ENCODE results near the gene TMEM254. TPM values are rescaled to one million over a fixed set of nuclear protein-coding genes. Genes with fewer than 3 reads are reported as not detected.
A peak's percentile ranks its signal among the peaks of the same experiment; 100 is the strongest.
"Not testable (repeated sequence)": the region's sequence is repeated elsewhere in the genome, so short reads cannot be mapped to it uniquely, and the experiment has no call there.

Gene TMEM254
- total RNA-seq, 1 donor from 2014 or later = 33.8 TPM

- TF ChIP-seq CTCF (conservative IDR thresholded peaks at IDR 0.05) = no peak
- no peak for DNase-seq (ENCODE audit: low read depth, low spot score)
- H3K27me3 Mint-ChIP-seq (ENCODE audit: low read depth) = no peaks in the 10 kb centered on the region
- peak overlapping the region; percentile 44 for H3K4me3 Mint-ChIP-seq
- H3K27ac Mint-ChIP-seq (ENCODE audit: unreplicated experiment) = no peak overlapping the region
- no peaks in the 10 kb centered on the region for H3K36me3 Mint-ChIP-seq (ENCODE audit: low read depth)
- H3K9me3 Mint-ChIP-seq = no peaks in the 10 kb centered on the region
- H3K4me1 Mint-ChIP-seq = peaks cover 17% of the 10 kb centered on the region
Observed at GRCh38 chr10:80081801-80082750, 3.6 kb downstream of the TMEM254 start.

GRCh38 chr10:80090121-80090520 is 11.7 kb downstream of the TMEM254 start:
- H3K27ac Mint-ChIP-seq (ENCODE audit: unreplicated experiment) = no peak overlapping the region
- no peak for DNase-seq (ENCODE audit: low read depth, low spot score)
- H3K36me3 Mint-ChIP-seq (ENCODE audit: low read depth) = no peaks in the 10 kb centered on the region
- no peak overlapping the region for H3K4me3 Mint-ChIP-seq
- no peaks in the 10 kb centered on the region for H3K9me3 Mint-ChIP-seq
- H3K27me3 Mint-ChIP-seq (ENCODE audit: low read depth) = no peaks in the 10 kb centered on the region
- TF ChIP-seq CTCF (conservative IDR thresholded peaks at IDR 0.05) = no peak
- H3K4me1 Mint-ChIP-seq = no peaks in the 10 kb centered on the region

- no peak for TF ChIP-seq CTCF (conservative IDR thresholded peaks at IDR 0.05)
- no peaks in the 10 kb centered on the region for H3K36me3 Mint-ChIP-seq (ENCODE audit: low read depth)
- H3K4me3 Mint-ChIP-seq = no peak overlapping the region
- no peaks in the 10 kb centered on the region for H3K4me1 Mint-ChIP-seq
- no peak for DNase-seq (ENCODE audit: low read depth, low spot score)
- no peaks in the 10 kb centered on the region for H3K27me3 Mint-ChIP-seq (ENCODE audit: low read depth)
- no peaks in the 10 kb centered on the region for H3K9me3 Mint-ChIP-seq
- no peak overlapping the region for H3K27ac Mint-ChIP-seq (ENCODE audit: unreplicated experiment)
Observed at GRCh38 chr10:80094231-80094630, 15.8 kb downstream of the TMEM254 start.

GRCh38 chr10:80098272-80098671 is 19.8 kb downstream of the TMEM254 start:
- not testable (repeated sequence) for DNase-seq (ENCODE audit: low read depth, low spot score); H3K27me3 Mint-ChIP-seq (ENCODE audit: low read depth); H3K9me3 Mint-ChIP-seq; H3K36me3 Mint-ChIP-seq (ENCODE audit: low read depth); H3K4me3 Mint-ChIP-seq; H3K27ac Mint-ChIP-seq (ENCODE audit: unreplicated experiment); H3K4me1 Mint-ChIP-seq

GRCh38 chr10:80099295-80099694 is 20.8 kb downstream of the TMEM254 start:
- not testable (repeated sequence) for H3K27me3 Mint-ChIP-seq (ENCODE audit: low read depth); DNase-seq (ENCODE audit: low read depth, low spot score); H3K4me3 Mint-ChIP-seq; H3K36me3 Mint-ChIP-seq (ENCODE audit: low read depth); H3K27ac Mint-ChIP-seq (ENCODE audit: unreplicated experiment); H3K4me1 Mint-ChIP-seq; H3K9me3 Mint-ChIP-seq

- DNase-seq (ENCODE audit: low read depth, low spot score) = no peak
- H3K36me3 Mint-ChIP-seq (ENCODE audit: low read depth) = no peaks in the 10 kb centered on the region
- H3K4me1 Mint-ChIP-seq = peaks cover 3% of the 10 kb centered on the region
- H3K9me3 Mint-ChIP-seq = no peaks in the 10 kb centered on the region
- no peak overlapping the region for H3K27ac Mint-ChIP-seq (ENCODE audit: unreplicated experiment)
- no peak overlapping the region for H3K4me3 Mint-ChIP-seq
- H3K27me3 Mint-ChIP-seq (ENCODE audit: low read depth) = no peaks in the 10 kb centered on the region
- TF ChIP-seq CTCF (conservative IDR thresholded peaks at IDR 0.05) = no peak
Observed at GRCh38 chr10:80100116-80100515, 21.7 kb downstream of the TMEM254 start.
